Left renal cortex interstitium (tissue), 4 donors: ENCODE data around the gene OOSP1. TPM values are rescaled to one million over a fixed set of nuclear protein-coding genes. Genes with fewer than 3 reads are reported as not detected.
"Not testable (repeated sequence)": the region's sequence is repeated elsewhere in the genome, so short reads cannot be mapped to it uniquely, and the experiment has no call there.

ENCODE experiments used
- DNase-seq, 4 donors: peaks; one replicate each; pipeline ENCODE4 v3.0.0-alpha.2; 2013; ENCODE audit warnings: low read depth in 4 of 4, low spot score in 2 of 4, missing footprints in 1 of 4
- polyA plus RNA-seq, 4 donors: library from polyadenylated mRNA; unstranded; fragments of 120-200 nt; gene quantifications; one replicate each; pipeline ENCODE4 v1.2.1, GENCODE V29; 2013; ENCODE audit not compliant: insufficient read length in 4 of 4

Gene OOSP1
- polyA plus RNA-seq, 4 donors = 0.31 to 0.33 TPM; not detected in 2

GRCh38 chr11:59957094-59957493 lies 18.9 kb downstream of the OOSP1 start:
- no peak for DNase-seq

- DNase-seq = no peak
Measured at GRCh38 chr11:59960502-59961381, 22.5 kb downstream of the OOSP1 start.

GRCh38 chr11:59962107-59962482 lies 23.9 kb downstream of the OOSP1 start:
- DNase-seq = no peak

GRCh38 chr11:59963733-59964132 lies 25.5 kb downstream of the OOSP1 start, which contains the start of gene OOSP4A:
Gene OOSP4A (plus strand): TSS chr11:59964033. CDS start chr11:59964033, 0 bp downstream.
- DNase-seq = no peak

- DNase-seq = no peak
Measured at GRCh38 chr11:59965424-59965823, 27.2 kb downstream of the OOSP1 start.

- no peak for DNase-seq
Measured at GRCh38 chr11:59966201-59966600, 28.0 kb downstream of the OOSP1 start.

- DNase-seq = no peak
Measured at GRCh38 chr11:59967677-59968394, 29.6 kb downstream of the OOSP1 start.

GRCh38 chr11:59968395-59968783 lies 30.2 kb downstream of the OOSP1 start:
- DNase-seq = no peak

GRCh38 chr11:59973097-59973496 lies 34.9 kb downstream of the OOSP1 start:
- DNase-seq = no peak

GRCh38 chr11:59981106-59981770 lies 43.0 kb downstream of the OOSP1 start:
- no peak for DNase-seq

GRCh38 chr11:59982037-59982436 lies 43.8 kb downstream of the OOSP1 start:
- not testable (repeated sequence) for DNase-seq

GRCh38 chr11:59983212-59983611 lies 45.0 kb downstream of the OOSP1 start:
- no peak for DNase-seq

GRCh38 chr11:59984368-59984767 lies 46.1 kb downstream of the OOSP1 start:
- no peak for DNase-seq

GRCh38 chr11:59990421-59990820 lies 52.2 kb downstream of the OOSP1 start:
- DNase-seq = no peak

GRCh38 chr11:59992425-59992824 lies 54.2 kb downstream of the OOSP1 start:
- no peak for DNase-seq

- no peak for DNase-seq
Measured at GRCh38 chr11:59997800-59998199, 59.6 kb downstream of the OOSP1 start.

- DNase-seq = no peak
Measured at GRCh38 chr11:59999691-60000090, 61.5 kb downstream of the OOSP1 start.

- no peak for DNase-seq
Measured at GRCh38 chr11:60003729-60004128, 65.5 kb downstream of the OOSP1 start.

- no peak for DNase-seq
Measured at GRCh38 chr11:60005360-60005759, 67.1 kb downstream of the OOSP1 start.
